NCI-H69 (cell line): Measurements from ENCODE around the gene GLB1L.
A peak's percentile ranks its signal among the peaks of the same experiment; 100 is the strongest.
"Not testable (repeated sequence)": the region's sequence is repeated elsewhere in the genome, so short reads cannot be mapped to it uniquely, and the experiment has no call there.

ENCODE experiments used
- DNase-seq: peaks from one replicate; lab custom pipeline; 2025; lab: John Stamatoyannopoulos, UW

Gene GLB1L

DNA sequence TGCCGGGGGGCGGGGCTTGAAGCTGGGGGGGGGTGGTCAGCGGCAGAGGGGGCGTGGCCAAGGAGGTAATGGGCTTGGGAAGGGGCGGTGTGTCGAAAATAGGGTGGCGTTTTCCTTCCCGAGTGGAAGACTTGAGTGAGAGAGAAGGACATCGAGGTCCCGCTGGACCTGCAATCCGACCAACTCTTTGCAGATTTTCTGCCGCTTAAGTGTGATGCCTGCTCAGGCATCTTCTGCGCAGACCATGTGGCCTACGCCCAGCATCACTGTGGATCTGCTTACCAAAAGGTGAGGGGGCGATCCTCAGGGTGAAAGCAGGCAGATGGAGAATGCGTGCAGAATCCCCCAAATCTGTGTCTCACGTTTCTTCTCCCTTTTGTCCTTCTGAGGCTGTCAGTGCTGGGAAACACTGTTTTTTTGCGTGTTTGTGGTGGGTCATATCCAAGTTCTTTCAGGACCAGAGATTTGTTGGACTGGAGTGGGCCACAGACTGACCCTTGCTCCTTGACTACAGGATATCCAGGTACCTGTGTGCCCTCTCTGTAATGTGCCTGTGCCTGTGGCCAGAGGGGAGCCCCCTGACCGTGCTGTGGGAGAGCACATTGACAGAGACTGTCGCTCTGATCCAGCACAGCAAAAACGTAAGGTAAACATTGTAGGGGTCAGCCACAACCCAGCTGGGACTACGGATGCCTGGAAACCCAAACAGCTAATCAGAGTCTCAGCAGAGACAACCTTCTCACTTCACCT, 37.9 kb downstream of the GLB1L start:
- DNase-seq: no peak

DNA sequence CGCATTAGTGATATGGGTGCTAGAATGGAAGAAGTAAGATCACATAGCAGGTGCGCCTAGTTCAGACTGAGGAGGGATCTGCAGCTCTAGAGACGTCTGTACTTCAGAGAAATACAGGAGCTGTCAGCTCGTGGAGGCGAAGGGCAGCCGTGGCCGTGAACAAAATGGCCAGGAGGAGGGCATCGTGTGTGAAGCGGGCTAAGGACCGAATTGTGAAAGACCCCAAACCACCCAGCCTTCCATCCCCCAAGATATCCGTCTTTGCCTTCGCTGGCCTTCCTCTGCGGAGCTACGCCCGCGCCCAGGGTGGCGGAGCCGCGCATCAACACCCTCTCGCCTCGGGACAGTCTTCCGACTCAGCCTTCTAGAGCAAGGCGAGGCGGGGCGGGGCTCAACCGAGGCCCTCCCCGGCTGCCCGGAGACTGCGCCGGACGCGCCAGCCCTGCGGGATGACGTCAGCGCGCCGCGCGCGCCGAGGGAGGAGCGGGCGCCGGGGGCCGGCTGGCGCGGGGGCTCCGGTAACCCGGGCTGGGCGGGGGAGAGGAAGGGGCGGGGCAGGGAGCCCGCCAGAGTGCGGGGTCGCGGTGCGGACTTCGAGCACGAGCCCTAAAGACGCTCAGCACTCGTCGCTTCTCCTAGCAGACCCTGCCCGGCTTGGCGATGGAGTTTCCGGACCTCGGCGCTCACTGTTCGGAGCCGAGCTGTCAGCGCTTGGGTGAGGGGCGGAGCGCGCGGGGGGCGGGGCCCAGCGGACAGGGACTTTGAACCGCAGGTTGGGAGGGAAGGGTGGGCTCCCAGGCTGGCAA, 38.7 kb downstream of the GLB1L start, which contains the start of gene ZFAND2B:
Gene ZFAND2B, plus strand, starts transcription at position 455 of the 806 bp plus-strand sequence. Its CDS starts 206 bp downstream, at position 661.
- DNase-seq: peak; percentile 93

DNA sequence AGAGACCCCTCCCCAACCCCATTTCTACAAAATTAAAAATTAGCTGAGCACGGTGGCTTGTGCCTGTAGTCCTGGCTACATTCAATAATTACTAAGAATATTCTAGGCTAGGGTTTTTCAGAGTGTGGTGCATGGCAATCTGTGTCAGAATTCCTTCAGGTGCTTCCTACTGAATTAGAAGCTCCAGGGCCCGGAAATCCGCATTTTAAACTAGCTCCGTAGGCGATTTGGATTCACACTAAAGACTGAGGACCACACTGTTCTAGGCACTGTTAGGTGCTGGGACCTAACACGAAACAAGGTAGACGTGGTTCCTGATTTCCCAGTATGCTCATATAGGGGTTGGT, 39.3 kb downstream of the GLB1L start:
- DNase-seq: no peak

DNA sequence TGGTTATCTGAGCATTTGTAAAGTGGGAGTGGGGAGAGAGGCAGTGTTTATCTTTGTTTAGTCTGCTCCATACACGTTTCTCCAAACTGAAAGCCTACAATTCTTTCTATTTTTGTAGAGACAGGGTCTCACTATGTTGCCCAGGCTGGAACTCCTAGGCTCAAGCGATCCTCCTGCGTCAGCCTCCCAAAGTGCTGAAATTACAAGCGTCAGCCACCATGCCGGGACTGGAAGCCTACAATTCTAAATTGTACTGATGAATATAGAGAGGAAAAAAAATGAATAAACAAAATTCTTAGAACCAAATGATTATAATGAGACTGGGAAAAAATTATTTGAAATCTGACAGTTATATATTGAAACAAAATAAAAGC, 40.1 kb downstream of the GLB1L start:
- no peak for DNase-seq

DNA sequence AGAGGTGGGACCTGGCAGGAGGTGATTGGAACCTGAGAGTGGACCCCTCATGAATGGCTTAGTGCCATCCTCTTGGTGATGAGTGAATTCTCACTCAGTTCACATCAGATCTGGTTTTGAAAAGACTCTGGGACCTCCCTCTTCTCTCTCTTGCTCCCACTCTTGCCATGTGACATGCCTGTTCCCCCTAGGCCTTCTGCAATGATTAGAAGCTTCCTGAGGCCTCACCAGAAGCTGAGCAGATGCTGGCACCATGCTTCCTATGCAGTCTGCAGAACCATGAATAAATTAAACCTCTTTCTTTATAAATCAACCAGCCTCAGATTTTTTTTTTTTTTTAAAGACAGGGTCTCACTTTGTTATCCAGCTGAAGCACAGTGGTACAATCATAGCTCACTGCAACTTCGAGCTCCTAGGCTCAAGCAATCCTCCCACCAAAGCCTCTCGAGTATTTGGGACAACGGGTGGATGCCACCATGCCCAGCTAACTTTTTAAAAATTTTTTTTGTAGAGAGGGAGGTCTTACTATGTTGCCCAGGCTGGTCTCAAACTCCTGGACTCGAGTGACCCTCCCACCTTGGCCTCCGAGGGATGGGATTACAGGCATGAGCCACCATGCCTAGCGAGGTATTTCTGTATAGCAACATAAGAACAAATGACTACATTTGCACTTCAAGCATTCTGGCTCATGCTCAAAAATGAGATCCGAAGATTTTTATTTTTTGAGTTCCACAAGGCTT, 40.6 kb downstream of the GLB1L start:
- DNase-seq: no peak

DNA sequence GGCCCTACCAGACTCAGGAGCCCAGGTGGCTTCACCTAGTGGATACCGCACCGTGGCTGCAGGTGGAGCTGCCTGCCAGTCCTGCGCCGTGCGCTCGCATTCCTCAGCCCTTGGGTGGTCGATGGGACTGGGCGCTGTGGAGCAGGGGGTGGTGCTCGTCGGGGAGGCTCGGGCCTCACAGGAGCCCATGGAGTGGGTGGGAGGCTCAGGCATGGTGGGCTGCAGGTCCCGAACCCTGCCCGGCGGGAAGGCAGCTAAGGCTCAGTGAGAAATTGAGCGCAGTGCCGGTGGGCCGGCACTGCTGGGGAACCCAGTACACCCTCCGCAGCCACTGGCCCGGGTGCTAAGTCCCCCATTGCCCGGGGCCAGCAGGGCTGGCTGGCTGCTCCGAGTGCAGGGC, 43.9 kb downstream of the GLB1L start:
- DNase-seq: not testable (repeated sequence)

DNA sequence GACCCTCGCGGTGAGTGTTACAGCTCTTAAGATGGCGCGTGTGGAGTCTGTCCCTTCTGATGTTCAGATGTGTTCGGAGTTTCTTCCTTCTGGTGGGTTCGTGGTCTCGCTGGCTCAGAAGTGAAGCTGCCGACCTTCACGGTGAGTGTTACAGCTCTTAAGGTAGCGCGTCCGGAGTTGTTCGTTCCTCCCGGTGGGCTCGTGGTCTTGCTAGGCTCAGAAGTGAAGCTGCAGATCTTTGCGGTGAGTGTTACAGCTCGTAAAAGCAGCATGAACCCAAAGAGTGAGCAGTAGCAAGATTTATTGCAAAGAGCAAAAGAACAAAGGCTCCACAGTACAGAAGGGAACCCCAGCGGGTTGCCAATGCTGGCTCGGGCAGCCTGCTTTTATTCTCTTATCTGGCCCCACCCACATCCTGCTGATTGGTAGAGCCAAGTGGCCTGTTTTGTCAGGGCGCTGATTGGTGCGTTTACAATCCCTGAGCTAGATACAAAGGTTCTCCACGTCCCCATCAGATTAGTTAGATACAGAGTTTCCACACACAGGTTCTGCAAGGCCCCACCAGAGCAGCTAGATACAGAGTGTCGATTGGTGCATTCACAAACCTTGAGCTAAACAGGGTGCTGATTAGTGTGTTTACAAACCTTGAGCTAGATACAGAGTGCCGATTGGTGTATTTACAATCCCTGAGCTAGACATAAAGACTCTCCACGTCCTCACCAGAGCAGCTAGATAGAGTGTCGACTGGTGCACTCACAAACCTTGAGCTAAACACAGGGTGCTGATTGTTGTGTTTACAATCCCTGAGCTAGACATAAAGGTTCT, 44.5 kb downstream of the GLB1L start:
- DNase-seq: peak; percentile 22

DNA sequence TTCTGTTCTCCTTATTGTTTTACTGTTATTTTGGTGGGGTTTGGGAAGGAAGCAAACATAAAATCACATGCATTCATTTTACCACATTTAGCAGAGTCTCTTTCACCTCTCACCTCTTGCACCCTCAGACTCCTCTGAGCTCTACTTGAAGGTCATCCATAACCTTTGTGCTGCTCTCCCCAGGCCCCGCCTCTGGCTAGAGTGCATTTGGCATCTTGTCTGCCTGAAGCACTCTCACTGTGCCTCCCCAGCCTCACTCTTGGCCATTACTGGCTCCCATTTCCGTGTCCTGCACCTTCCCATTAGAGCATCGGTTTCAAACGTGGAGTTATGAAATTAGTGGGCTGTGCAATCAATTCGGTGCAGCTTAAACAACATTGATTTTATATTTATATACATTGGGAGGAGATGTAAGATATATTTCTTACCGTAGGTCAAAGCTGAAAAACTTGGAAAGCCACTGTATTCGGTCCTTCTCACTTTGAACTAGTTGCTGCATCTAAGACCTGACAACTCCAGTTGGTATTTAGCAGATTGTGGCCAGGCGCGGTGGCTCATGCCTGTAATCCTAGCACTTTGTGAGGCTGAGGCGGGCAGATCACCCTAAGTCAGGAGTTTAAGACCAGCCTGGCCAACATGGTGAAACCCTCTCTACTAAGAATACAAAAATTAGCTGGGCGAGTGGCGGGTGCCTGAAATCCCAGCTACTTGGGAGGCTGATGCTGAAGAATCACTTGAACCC, 45.6 kb downstream of the GLB1L start:
- DNase-seq: no peak

DNA sequence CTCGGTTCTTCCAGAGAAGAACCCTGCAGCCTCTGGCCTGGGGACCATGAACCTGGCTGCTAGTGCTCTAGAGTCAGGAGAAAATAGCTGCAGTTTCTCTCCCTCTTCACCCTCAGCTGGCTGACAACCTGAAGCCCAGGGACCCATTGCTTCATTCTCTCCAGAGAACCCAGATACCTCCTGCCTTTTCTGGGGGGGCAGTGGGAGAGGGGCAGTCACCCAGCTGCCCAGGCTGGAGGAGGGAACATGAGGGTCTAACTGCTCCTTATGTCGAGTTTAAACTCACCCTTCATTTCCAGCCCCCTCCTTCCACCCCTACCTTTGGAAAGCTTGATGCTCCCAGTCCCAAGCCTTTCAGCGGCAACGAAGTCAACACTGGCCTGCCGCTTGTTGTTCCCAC, 46.3 kb downstream of the GLB1L start:
- DNase-seq: no peak

DNA sequence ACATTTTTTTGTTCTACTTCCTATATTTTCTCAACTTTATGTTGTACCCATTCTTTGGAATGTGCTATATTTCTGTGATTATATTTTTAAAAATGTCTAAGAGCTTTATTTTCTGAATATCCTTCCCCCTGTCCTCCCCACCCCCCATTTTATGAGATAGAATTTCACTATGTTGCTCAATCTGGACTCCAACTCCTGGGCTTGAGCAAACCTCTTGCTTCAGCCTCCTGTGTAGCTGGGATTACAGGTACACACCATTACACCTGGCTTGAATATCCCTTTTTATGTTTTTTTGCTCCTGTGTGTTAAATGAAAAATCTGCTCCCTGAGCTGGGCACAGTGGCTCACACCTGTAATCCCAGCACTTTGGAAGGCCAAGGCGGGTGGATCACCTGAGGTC, 47.9 kb downstream of the GLB1L start:
- no peak for DNase-seq

DNA sequence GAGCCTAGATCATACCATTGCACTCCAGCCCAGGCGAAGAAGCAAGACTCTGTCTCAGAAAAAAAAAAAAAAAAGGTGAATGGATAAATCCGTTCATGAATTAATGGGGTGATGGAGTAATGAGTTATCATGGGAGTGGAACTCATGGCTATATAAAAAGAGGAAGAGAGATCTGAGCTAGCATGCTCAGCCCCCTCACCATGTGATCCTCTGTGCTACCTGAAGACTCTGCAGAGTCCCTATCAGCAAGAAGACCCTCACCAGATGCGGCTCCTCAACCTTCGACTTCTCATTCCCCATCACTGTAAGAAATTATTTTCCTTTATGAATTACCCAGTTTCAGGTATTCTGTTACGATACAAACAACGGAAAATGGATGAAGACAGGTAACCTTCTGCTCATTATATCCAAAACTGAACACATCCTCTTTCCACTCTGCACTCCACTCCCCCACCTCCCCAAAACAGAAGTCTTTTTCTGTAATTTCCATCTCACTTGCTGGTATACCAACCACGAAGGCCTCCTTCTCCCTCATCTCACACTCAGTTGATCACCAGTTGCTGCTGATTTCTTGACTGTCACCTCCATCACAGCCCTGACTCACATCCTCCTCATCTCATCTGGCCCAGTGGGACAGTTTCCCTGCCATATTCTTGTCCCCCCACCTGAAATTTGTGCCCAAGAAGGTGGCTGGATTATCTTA, 58.3 kb downstream of the GLB1L start:
- DNase-seq: no peak
